Measurements from ENCODE around the gene LPAR1.
"Not testable (repeated sequence)": the region's sequence is repeated elsewhere in the genome, so short reads cannot be mapped to it uniquely, and the experiment has no call there.

DNA sequence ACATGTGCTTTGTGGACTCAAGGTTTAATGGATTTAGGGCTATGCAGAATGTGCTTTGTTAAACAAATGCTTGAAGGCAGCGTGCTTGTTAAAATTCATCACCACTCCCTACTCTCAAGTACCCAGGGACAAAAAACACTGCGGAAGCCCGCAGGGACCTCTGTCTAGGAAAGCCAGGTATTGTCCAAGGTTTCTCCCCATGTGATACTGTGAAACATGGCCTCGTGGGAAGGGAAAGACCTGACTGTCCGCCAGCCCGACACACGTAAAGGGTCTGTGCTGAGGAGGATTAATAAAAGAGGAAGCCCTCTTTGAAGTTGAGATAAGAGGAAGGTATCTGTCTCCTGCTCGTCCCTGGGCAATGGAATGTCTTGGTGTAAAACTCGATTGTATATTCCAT is 211.9 kb downstream of the LPAR1 start:
- not testable (repeated sequence) for TF ChIP-seq EZH2 (IDR thresholded peaks at IDR 0.05; ENCODE audit: borderline replicate concordance, low read depth, low read length, poor library complexity, severe bottlenecking)
- TF ChIP-seq, protein P1, sequence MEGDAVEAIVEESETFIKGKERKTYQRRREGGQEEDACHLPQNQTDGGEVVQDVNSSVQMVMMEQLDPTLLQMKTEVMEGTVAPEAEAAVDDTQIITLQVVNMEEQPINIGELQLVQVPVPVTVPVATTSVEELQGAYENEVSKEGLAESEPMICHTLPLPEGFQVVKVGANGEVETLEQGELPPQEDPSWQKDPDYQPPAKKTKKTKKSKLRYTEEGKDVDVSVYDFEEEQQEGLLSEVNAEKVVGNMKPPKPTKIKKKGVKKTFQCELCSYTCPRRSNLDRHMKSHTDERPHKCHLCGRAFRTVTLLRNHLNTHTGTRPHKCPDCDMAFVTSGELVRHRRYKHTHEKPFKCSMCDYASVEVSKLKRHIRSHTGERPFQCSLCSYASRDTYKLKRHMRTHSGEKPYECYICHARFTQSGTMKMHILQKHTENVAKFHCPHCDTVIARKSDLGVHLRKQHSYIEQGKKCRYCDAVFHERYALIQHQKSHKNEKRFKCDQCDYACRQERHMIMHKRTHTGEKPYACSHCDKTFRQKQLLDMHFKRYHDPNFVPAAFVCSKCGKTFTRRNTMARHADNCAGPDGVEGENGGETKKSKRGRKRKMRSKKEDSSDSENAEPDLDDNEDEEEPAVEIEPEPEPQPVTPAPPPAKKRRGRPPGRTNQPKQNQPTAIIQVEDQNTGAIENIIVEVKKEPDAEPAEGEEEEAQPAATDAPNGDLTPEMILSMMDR (conservative IDR thresholded peaks at IDR 0.05; ENCODE audit: low read depth, low read length), result not testable (repeated sequence)

Measured in A673 (cell line).